Heart right ventricle (tissue), 16 donors: ENCODE data around the gene CDC25A. TPM values are rescaled to one million over a fixed set of nuclear protein-coding genes. Genes with fewer than 3 reads are reported as not detected.

Experiments used
- ATAC-seq, 8 donors: fragments of 200-7000 bp; cut with Tn5 transposase; one replicate each; pipeline ENCODE4 v1.9.1; 2020; ENCODE audit warnings: mild to moderate bottlenecking in 8 of 8, moderate library complexity in 8 of 8, moderate number of reproducible peaks in 1 of 8
- DNase-seq, 2 donors: peaks; one replicate each; pipeline ENCODE4 v3.0.0-alpha.2; 2020
- H3K27ac ChIP-seq, 10 donors: fragments of 200-600 bp; sonication (generic) in 2 of 10; one replicate each; pipeline versions ENCODE4 v1.5.0 to v1.8.0; 2020 to 2022; ENCODE audit warnings: mild to moderate bottlenecking in 3 of 10
- H3K27me3 ChIP-seq, 7 donors: fragments of 200-600 bp; one replicate each; pipeline ENCODE4 v1.8.0; 2021 to 2022; ENCODE audit warnings: mild to moderate bottlenecking in 2 of 7
- H3K36me3 ChIP-seq, 9 donors: fragments of 200-600 bp; sonication (generic) in 1 of 9; one replicate each; pipeline versions ENCODE4 v1.5.0 to v1.8.0; 2020 to 2022; ENCODE audit warnings: mild to moderate bottlenecking in 2 of 9
- H3K4me1 ChIP-seq, 9 donors: fragments of 200-600 bp; sonication (generic) in 1 of 9; one replicate each; pipeline versions ENCODE4 v1.5.0 to v1.8.0; 2020 to 2022; ENCODE audit warnings: mild to moderate bottlenecking in 4 of 9
- H3K4me3 ChIP-seq, 10 donors: fragments of 200-600 bp; sonication (generic) in 2 of 10; one replicate each; pipeline versions ENCODE4 v1.5.0 to v1.8.0; 2020 to 2022; ENCODE audit warnings: mild to moderate bottlenecking in 7 of 10, moderate library complexity in 2 of 10
- H3K9me3 ChIP-seq, 11 donors: fragments of 200-600 bp in 10 of 11; sonication (generic) in 2 of 11; one replicate each; pipeline versions ENCODE4 v1.5.0 to v1.8.0; 2013 to 2022; ENCODE audit warnings: mild to moderate bottlenecking in 2 of 11, control low read depth in 1 of 11, moderate library complexity in 1 of 11
- WGBS, 2 donors: extraction: QIAGEN DNeasy Blood & Tissue Kit; methylation state at CpG; one replicate each; pipeline ENCODE4 v1.1.7; 2013; ENCODE audit warnings: inconsistent platforms in 1 of 2; 5-methylcytosine and 5-hydroxymethylcytosine counted together
- intact Hi-C, 10 donors: fragments of 100-400 bp; cut with DNase I; formaldehyde crosslinking; loops; one replicate each; pipeline versions ENCODE4 v1.11.1 to v1.14.2; 2022
- long read RNA-seq, 3 donors: library from polyadenylated mRNA; unstranded; transcript quantifications; one replicate each; pipeline ENCODE4 v2.0.0, GENCODE V29; 2020 to 2021
- polyA plus RNA-seq, 2 donors: library from polyadenylated mRNA; stranded (reverse); fragments of 200-250 nt; gene quantifications; one replicate each; pipeline ENCODE4 v1.2.3, GENCODE V29; 2013
- total RNA-seq, 10 donors: library from RNA; stranded (reverse); fragmentation: NEBNext Ultra II Directional in 3 of 10; extraction: Animal tissue kit (Norgen Biotek cat#: 25700) in 3 of 10; gene quantifications; one replicate each; pipeline versions ENCODE4 v1.2.1 to v1.2.4, GENCODE V29; 2021 to 2023
- TF ChIP-seq, protein P1 (sequence below), 9 donors: fragments of 200-600 bp; sonication (generic) in 2 of 9; IDR thresholded peaks; one replicate each; pipeline versions ENCODE4 v1.5.0 to v1.8.0; 2021 to 2022; ENCODE audit warnings: antibody characterized with exemption in 9 of 9, mild to moderate bottlenecking in 5 of 9, moderate library complexity in 1 of 9
- donor health status: Arrhythmogenic right ventricular cardiomyopathy.
- donor health status: ischemic (EF 13 %, LVEDD 7.1; RV severe dilation, severe dysfunction).
- donor health status: healthy with polysubstance abuse.
- donor health status: DM: no; HTN: yes; CAD: no.
- donor health status: DM: no; HTN: no; CAD: no.
- donor health status: ischemic (EF 25% LVEDD 6.9; RV normal size, moderate dysfunction).
- donor health status: ischemic (EF 25% LVEDD 5.7; RV mildly dilated, moderate dysfunction).
- donor health status: healthy.
- donor health status: DM: yes; HTN: yes; CAD: no.
- donor health status: Ischemic cardiomyopathy.
- donor health status: ischemic (EF 35%, LVEDD 5.7; RV mildly dilated, moderate dysfunction).
- donor health status: nonischemic (EF 11% LVEDD 7.7; RV severe dilation, severe dysfunction).
- donor health status: DM: yes; HTN: yes; CAD: no.
- donor health status: PGD.
- donor health status: ischemic (EF 29% LVEDD 5.4; RV normal size, mild dysfunction).
- donor health status: nonischemic (EF 23%, LVEDD 6.1; RV moderate dilation, normal function).

CDC25A gene
- total RNA-seq (1 to 10 TPM in 6 of 10 donors, under 1 TPM in 4; 0.47 to 3.2 (median 1.2) TPM), polyA plus RNA-seq (under 1 TPM; 0.20 to 0.59 TPM)
- long read RNA-seq, donor 1, partial matches to known transcripts = 1 of 2 reads
- long read RNA-seq, donor 1, other reads (novel, unspliced or antisense) = 1 of 2 reads
- long read RNA-seq, donor 2, partial matches to known transcripts = 1 of 6 reads
- long read RNA-seq, donor 2, other reads (novel, unspliced or antisense) = 1 of 6 reads
- long read RNA-seq, donor 3, partial matches to known transcripts = 3 of 4 reads
- long read RNA-seq, donor 3, other reads (novel, unspliced or antisense) = 1 of 4 reads

DNA sequence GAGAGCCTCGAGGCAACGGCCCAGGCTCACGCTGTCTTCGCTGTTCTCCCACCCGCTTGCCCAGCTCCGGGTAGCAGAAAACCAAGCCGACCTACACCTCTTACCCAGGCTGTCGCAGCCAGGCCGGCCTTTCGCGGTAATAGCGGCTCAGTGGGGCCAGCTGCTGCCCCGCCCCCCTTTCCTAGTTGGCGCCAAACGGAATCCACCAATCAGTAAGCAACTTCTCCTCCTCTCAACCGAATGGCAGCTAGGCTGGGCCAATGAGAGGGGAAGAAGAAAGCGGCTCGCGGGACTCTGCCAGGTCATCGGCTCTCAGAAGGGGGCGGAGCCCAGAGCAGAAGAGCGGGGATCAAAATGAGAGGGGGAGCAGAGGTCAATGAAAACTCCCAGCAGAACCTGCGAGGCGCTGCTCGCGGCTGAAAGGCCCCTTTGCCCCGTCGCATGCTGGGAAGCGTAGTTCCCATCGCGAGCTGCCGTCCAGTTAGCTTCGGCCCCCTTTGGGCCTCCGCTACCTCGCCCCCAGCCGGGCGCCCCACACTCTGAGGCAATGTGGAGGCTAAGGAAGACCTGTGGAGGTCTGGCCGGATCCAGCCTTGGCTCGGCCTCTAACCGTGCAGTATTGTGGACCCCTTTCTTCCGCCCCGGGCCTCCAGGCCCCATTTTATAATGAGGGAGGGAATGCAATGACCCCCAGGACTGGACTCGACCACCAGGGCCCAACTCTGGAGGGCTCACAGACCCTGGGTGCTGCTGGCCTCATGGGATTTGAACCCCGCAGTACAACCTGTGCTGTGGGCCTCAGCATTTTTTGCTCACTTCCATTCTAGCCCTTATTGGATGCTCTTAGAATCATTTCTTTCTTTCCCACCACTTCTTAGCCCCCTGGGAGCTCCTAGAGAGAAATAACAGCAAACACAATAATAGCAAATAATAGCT, at the start of gene CDC25A:
Gene CDC25A, minus strand, starts transcription at position 152 of the 936 bp plus-strand sequence. CDS start 470 bp downstream, outside the sequence.
- ATAC-seq = peak; percentile 96 to 99 (median 99)
- Histone ChIP-seq H3K27me3 (no peaks in the 10 kb centered on the region), H3K4me3 (peak within 1 kb of the TSS; percentile 58 to 96 (median 74)), H3K9me3 (no peaks in the 10 kb centered on the region), H3K4me1 (peaks cover 0 to 19% (median 14%) of the 10 kb centered on the region in 9 donors), H3K27ac (peak within 1 kb of the TSS in 8 of 10 donors; percentile 5 to 74 (median 63)), H3K36me3 (peaks cover 0 to 14% (median 0%) of the 10 kb centered on the region in 9 donors)
- DNase-seq = peak; percentile 93 to 97
- WGBS, 2 donors = 7 to 9% methylated on average over 44 of the region's 44 CpGs
- intact Hi-C loops = no loop called here
- TF ChIP-seq, protein P1, sequence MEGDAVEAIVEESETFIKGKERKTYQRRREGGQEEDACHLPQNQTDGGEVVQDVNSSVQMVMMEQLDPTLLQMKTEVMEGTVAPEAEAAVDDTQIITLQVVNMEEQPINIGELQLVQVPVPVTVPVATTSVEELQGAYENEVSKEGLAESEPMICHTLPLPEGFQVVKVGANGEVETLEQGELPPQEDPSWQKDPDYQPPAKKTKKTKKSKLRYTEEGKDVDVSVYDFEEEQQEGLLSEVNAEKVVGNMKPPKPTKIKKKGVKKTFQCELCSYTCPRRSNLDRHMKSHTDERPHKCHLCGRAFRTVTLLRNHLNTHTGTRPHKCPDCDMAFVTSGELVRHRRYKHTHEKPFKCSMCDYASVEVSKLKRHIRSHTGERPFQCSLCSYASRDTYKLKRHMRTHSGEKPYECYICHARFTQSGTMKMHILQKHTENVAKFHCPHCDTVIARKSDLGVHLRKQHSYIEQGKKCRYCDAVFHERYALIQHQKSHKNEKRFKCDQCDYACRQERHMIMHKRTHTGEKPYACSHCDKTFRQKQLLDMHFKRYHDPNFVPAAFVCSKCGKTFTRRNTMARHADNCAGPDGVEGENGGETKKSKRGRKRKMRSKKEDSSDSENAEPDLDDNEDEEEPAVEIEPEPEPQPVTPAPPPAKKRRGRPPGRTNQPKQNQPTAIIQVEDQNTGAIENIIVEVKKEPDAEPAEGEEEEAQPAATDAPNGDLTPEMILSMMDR (IDR thresholded peaks at IDR 0.05) = no peak

DNA sequence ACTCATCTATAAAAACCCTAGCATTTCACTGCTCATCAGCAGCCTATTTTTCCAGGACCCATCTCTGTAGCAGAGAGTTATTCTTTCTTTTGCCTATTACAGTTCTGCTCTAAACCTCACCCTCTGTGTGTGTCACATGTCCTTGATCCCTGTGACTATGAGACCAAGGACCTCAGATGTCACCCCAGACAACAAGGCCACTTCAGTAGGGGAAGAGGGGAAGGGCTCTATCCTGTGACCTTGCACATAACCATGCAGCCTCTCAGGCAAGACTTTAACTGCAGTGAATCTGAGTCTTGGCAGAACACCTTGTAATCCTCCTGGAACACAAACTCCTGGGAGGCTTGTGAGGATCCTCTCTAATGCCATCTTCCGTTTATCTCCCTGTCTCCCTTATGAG, 48.3 kb upstream of the CDC25A start:
- intact Hi-C loops = no loop called here
- H3K27me3 ChIP-seq = no peaks in the 10 kb centered on the region
- H3K4me1 ChIP-seq = peaks cover 0 to 30% (median 20%) of the 10 kb centered on the region in 9 donors
- H3K36me3 ChIP-seq = no peaks in the 10 kb centered on the region
- H3K27ac ChIP-seq = no peak overlapping the region
- H3K9me3 ChIP-seq = no peaks in the 10 kb centered on the region
- ATAC-seq (no peak), DNase-seq (no peak)
- TF ChIP-seq, protein P1 (IDR thresholded peaks at IDR 0.05) = no peak
- H3K4me3 ChIP-seq = no peak overlapping the region
- 61 to 81% methylated on average over 1 of the region's 1 CpG for WGBS, 2 donors

DNA sequence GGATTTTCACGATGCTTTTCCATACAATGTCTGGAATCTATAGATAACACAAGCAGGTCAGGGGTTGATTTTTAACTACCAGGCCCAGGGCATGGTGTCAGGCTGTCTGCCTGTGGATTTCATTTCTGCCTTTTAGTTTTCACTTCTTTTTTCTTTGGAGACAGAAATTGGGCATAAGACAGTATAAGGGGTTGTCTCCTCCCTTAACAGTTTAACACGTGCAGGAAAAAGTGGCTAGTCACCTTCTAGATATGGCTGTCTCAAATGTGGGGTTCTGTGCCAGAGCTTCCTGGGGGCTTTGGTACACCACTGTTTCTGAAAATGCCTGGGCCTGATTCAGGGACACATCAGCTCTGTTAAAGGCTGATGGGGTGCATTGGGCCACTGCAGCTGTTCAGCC, 45.3 kb upstream of the CDC25A start:
- Histone ChIP-seq H3K36me3 (no peaks in the 10 kb centered on the region), H3K27me3 (no peaks in the 10 kb centered on the region), H3K27ac (no peak overlapping the region), H3K9me3 (no peaks in the 10 kb centered on the region), H3K4me1 (peaks cover 0 to 18% (median 10%) of the 10 kb centered on the region in 9 donors), H3K4me3 (no peak overlapping the region)
- 90 to 95% methylated on average over 2 of the region's 2 CpGs for WGBS, 2 donors
- ATAC-seq = no peak
- DNase-seq = no peak
- intact Hi-C loops = loop anchor here in 1 of 10 donors (5.0 kb wide), 1 partner anchor 204 kb away; no protein-coding TSS in a partner anchor
- TF ChIP-seq, protein P1 (IDR thresholded peaks at IDR 0.05) = no peak

DNA sequence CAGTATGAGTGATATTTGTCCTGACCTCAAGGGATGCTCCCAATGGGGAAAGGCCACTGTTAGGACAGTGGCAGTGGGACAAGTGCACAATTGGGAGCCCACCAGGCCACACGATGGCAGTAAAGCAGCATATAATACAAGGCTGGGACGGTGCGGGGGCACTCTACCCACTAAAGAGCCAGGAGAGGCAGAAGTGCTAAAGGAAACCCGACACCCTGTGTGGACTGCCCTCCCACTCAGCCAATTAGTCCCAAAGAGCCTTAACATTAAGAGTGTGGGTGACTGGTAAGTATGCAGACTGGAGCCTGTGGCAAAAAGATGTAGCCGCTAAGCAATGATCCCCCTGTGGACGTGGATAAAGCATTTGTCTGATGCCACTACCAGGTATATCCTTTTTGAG, 44.5 kb upstream of the CDC25A start:
- Histone ChIP-seq H3K4me1 (peaks cover 0 to 18% (median 10%) of the 10 kb centered on the region in 9 donors), H3K27ac (peak overlapping the region in 1 of 10 donors; percentile 12), H3K27me3 (no peaks in the 10 kb centered on the region), H3K9me3 (no peaks in the 10 kb centered on the region), H3K4me3 (peak overlapping the region in 3 of 10 donors; percentile 8 to 16 (median 13)), H3K36me3 (no peaks in the 10 kb centered on the region)
- TF ChIP-seq, protein P1 (IDR thresholded peaks at IDR 0.05) = peak; percentile 18 to 73 (median 60)
- WGBS, 2 donors = 28 to 31% methylated on average over 6 of the region's 6 CpGs
- ATAC-seq (peak; percentile 79 to 93 (median 92)), DNase-seq (peak; percentile 64 to 67)
- intact Hi-C loops = loop anchor here in 2 of 10 donors (1.0 to 5.0 kb wide), 2 partner anchors 204 to 205 kb away; no protein-coding TSS in a partner anchor
